Retinal pigment epithelial cell (primary cell): Measurements from ENCODE around the gene CLP1.

Experiments
- DNase-seq: peaks from one replicate; pipeline ENCODE4 v3.0.0-alpha.2; 2010; ENCODE audit warnings: low read depth
- H3K4me3 ChIP-seq: 2 replicates; pipeline ENCODE4 v1.5.1; 2011; ENCODE audit warnings: mild to moderate bottlenecking, low read length, control low read depth, moderate library complexity
- CTCF ChIP-seq: conservative IDR thresholded peaks from 2 replicates; pipeline ENCODE4 v1.5.1; 2011; ENCODE audit warnings: low read depth, low read length, control low read depth, inconsistent platforms

CLP1 gene

DNA sequence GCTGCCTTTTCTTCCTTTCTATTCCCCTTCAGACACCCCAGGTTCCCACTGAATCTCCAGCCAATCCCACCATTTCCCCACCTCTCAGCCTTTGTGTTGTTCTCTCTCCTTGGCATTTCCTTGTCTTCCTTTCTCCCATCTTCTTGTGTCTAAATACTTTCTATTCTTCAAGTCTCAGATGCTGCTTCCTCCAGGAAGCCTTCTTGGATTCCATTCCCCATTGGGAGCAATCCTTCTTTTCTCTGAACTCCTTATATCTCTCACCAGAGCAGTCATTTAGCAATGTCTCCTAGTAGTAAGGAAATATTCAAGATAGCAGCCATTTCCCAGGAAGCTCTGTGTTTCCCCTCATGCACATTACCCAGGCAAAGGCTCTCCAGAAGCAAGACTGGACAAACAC is 23.3 kb upstream of the CLP1 start:
- DNase-seq: no peak
- H3K4me3 ChIP-seq: no peak overlapping the region
- no peak for TF ChIP-seq CTCF

- TF ChIP-seq CTCF: no peak
- no peak for DNase-seq
- no peak overlapping the region for H3K4me3 ChIP-seq
Measured at GRCh38 chr11:57635246-57635645, 22.3 kb upstream of the CLP1 start.

DNA sequence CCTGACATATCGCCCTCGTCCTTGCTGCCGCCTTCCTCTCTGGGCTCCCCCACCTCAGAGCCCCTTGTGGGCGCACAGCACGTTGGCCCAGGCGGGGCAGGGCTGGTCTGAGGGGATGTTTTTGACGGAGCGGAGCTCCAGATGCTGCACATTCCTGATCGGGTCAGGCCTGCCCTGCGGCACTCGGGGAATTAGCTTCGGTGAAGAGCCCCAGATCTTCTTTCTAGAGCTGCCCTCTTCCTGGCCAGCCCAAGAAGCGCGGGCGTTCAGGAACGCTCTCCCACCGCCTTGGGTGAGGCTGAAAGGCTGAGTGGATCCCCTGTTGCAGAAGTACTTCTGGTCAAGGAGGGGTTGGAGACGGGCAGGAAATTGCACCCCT is 19.9 kb upstream of the CLP1 start:
- no peak for TF ChIP-seq CTCF
- H3K4me3 ChIP-seq: peak overlapping the region; percentile 98
- no peak for DNase-seq

DNA sequence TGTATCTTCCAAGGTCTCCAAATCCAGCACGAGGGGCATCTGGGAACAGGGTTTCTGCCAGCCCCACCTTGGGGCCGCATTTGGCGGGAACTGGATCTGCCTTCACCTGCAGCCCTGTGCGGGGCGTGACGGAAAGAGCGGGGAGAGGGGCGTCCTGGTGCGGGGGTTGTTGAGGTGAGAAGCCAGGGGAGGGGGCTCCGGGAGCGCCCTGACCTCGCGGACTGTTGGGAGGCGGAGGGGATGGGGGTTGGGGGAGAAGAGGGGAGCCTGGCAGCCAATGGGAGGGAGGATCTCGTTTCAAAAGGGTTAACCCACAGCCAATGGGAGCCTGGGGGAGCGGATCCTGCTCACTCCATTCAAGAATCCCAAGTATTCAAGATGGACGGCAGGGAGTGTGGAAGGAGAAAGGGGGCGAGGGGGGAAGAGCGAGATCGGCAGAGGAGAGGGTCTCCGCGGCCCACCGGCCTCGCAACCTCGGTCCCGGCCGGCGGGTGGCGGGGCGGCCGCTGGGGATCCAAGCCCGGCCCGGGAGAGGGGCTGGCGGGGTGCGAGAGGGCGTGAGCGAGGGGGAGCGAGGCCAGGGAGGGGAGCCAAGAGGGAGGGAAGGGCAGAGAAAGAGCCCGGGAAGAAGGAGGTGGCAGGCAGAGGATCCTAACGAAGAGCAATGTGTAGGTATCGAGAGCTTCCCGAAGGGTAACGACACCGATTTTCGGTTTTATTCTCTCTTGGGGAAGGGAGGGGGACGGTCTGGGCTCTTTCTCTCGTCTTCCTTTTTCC is 19.4 kb upstream of the CLP1 start:
- TF ChIP-seq CTCF: no peak
- peak; percentile 54 for DNase-seq
- H3K4me3 ChIP-seq: peak overlapping the region; percentile 98

GRCh38 chr11:57638811-57639320 is 18.7 kb upstream of the CLP1 start:
- no peak for TF ChIP-seq CTCF
- no peak for DNase-seq
- H3K4me3 ChIP-seq: peak overlapping the region; percentile 98

DNA sequence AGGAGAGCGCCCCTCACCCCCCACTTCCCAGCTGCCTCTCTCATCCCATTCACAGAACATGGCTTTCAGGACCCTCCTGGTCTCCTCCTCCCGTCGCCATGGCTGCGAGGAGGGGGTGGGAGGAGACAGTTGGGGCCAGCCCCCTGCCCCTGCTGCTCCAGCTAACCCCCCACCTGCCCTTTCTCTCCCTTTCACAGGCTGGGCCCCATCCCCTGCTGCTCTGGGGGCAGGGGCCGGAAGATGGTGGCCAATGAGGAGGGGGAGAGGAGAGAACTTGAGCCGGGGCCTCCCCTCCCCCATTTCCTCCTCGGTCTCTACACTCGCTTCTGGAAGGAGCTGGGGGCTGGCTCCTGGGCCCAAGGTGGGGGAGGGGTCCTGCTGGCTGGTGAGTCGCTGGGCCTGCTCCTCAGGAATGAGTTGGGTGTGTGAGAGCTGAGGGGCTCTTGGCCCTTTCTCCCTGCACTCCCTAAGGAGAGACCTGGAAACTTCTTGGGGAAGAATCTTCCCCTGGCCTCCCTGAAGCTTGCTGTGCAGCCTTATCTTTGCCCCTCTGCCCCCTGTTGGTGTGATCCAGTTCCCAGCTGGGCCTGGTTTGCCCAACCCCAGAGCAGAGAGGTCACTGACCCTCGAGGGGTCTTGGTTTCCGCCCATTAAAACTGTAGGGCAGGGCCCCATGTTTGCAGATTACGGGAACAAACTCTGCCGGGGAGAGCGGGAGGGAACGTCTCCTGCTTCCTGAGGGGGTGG is 18.1 kb upstream of the CLP1 start:
- H3K4me3 ChIP-seq: peak overlapping the region; percentile 98
- no peak for TF ChIP-seq CTCF
- no peak for DNase-seq
